Brain microvascular endothelial cell (primary cell): ENCODE data around the gene LEPROT.
A peak's percentile ranks its signal among the peaks of the same experiment; 100 is the strongest.

Experiments
- DNase-seq: peaks from one replicate; pipeline ENCODE4 v3.0.0-alpha.2; 2020
- H3K27ac ChIP-seq: fragments of 250-450 bp; sonication (Bioruptor Pico); 2 replicates; pipeline ENCODE4 v1.5.1; 2020; ENCODE audit warnings: mild to moderate bottlenecking, moderate library complexity
- H3K27me3 ChIP-seq: fragments of 250-450 bp; sonication (Bioruptor Pico); replicated peaks from 2 replicates; pipeline ENCODE4 v1.5.1; 2020; ENCODE audit warnings: mild to moderate bottlenecking
- H3K36me3 ChIP-seq: fragments of 250-450 bp; sonication (Bioruptor Pico); replicated peaks from 2 replicates; pipeline ENCODE4 v1.5.1; 2020; ENCODE audit warnings: mild to moderate bottlenecking
- H3K4me3 ChIP-seq: 2 replicates; pipeline ENCODE4 v1.5.1; 2011; ENCODE audit warnings: low read depth, mild to moderate bottlenecking, control low read depth, low read length, moderate library complexity
- CTCF ChIP-seq: IDR thresholded peaks from 2 replicates; pipeline ENCODE4 v1.5.1; 2011; ENCODE audit warnings: low read depth, mild to moderate bottlenecking, moderate library complexity, low read length, control low read depth, inconsistent platforms; ENCODE audit errors: missing control alignments
- in situ Hi-C: cut with HindIII; loops from 2 replicates; pipeline ENCODE4 v1.10.0; 2017; ENCODE audit warnings: low sequenced_read_pairs, low pct_ligation_motif_present

LEPROT gene

GRCh38 chr1:65471213-65471833 lies 50.9 kb downstream of the LEPROT start:
- H3K27ac ChIP-seq, result no peak overlapping the region
- no peaks in the 10 kb centered on the region for H3K36me3 ChIP-seq
- no peak for DNase-seq
- no peak overlapping the region for H3K4me3 ChIP-seq
- H3K27me3 ChIP-seq, result no peaks in the 10 kb centered on the region
- no peak for TF ChIP-seq CTCF
- in situ Hi-C loops, result no loop called here

GRCh38 chr1:65471861-65472332 lies 51.4 kb downstream of the LEPROT start:
- no peak overlapping the region for H3K27ac ChIP-seq
- no peak for TF ChIP-seq CTCF
- in situ Hi-C loops, result no loop called here

DNA sequence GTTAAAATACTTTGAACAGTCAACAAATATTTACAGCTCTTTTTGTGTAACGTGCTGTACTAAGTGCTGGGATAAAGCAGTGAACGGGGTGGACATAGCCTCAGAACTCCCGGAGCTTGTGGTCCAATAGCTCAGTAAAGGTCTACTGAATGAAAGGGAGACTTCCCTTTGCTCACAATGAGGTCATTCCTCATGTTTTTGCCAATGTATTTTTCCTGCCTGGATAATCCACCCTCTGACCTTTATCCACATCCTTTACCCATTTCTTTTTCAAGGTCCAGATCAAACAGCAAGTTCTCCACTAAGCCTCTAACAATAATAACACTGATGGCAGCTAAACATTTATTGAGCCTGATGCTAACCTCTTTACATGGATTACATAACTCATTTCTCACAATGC lies 55.9 kb downstream of the LEPROT start:
- H3K36me3 ChIP-seq, result no peaks in the 10 kb centered on the region
- no peak overlapping the region for H3K27ac ChIP-seq
- H3K27me3 ChIP-seq, result no peaks in the 10 kb centered on the region
- no peak overlapping the region for H3K4me3 ChIP-seq
- no peak for TF ChIP-seq CTCF
- in situ Hi-C loops, result no loop called here
- no peak for DNase-seq

More at GRCh38 chr1:65471861-65472332, 51.4 kb downstream of the LEPROT start:
- no peak for DNase-seq
- no peaks in the 10 kb centered on the region for H3K36me3 ChIP-seq
- H3K27me3 ChIP-seq, result no peaks in the 10 kb centered on the region
- no peak overlapping the region for H3K4me3 ChIP-seq

DNA sequence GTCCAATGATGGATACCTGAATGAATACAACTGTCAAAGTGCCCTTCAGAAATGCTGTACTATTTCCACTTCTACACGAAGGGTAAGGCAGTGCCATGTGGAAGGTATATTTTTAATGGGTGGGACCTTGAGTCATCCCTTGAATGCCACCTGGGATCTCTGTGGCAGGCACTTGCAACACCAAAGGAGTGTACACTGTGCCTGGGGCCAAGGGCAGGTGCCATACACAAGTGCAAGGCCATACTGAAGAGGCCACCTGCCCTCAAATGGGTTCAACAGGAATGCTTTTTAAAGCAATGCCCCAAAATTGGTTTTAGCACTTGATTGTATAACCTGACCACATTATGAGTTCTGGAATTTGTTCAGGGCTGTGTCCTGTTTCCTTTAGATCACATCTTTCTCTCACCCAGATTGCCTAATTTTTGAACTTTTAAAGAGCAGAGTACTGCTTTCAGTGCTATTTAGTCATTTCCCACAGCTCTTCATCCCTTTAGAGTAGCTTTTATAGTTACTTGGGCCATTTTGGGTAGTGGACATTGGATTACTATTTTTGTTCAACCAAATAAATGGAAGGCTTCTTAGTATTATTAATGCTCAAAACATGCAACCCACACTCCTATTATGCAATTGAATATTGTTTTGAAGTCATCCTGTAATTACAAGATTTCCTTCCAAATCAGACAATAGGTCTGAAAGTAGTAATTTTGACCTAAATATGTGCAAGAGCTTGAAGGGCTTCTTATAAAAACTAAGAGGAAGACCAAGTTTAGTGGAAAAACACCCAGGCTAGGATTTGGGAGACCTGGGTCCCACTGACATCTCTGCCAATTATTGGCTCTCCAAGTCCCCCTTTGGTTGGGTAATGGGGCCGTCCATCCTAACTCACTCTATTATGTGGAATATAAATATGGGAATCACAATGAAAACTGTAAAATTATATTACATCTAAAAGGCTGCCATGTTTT lies 57.2 kb downstream of the LEPROT start:
- no peak for DNase-seq
- in situ Hi-C loops, result no loop called here
- Histone ChIP-seq H3K36me3 (no peaks in the 10 kb centered on the region), H3K4me3 (no peak overlapping the region), H3K27ac (peak overlapping the region; percentile 1), H3K27me3 (no peaks in the 10 kb centered on the region)
- TF ChIP-seq CTCF, result no peak

- Histone ChIP-seq H3K36me3 (no peaks in the 10 kb centered on the region), H3K27me3 (no peaks in the 10 kb centered on the region), H3K4me3 (no peak overlapping the region), H3K27ac (peak overlapping the region; percentile 1)
- in situ Hi-C loops, result no loop called here
- no peak for TF ChIP-seq CTCF
- DNase-seq, result peak; percentile 43
These were observed 58.0 kb downstream of the LEPROT start for GRCh38 chr1:65478379-65479026.
